OCI-LY3 (cell line): ENCODE data around the gene IL16.

Source experiments
- H2AFZ ChIP-seq: fragments of 200-600, 300-600 bp; shearing (Covaris generic); 2 replicates; pipeline ENCODE4 v1.6.0; 2014; ENCODE audit warnings: antibody characterized with exemption, low read depth, low read length
- H3K27ac ChIP-seq: fragments of 200-600, 300-600 bp; sonication (generic); 2 replicates; pipeline ENCODE4 v1.5.1; 2014; ENCODE audit warnings: mild to moderate bottlenecking, low read length, moderate library complexity, mixed read lengths
- H3K27me3 ChIP-seq: fragments of 200-600, 300-600 bp; sonication (generic); 2 replicates; pipeline ENCODE4 v1.6.1; 2014; ENCODE audit warnings: low read depth, low read length, mixed read lengths
- H3K36me3 ChIP-seq: fragments of 200-600, 300-600 bp; sonication (generic); replicated peaks from 2 replicates; pipeline ENCODE3; 2014; ENCODE audit warnings: low read depth, low read length, mixed read lengths
- H3K4me1 ChIP-seq: fragments of 300-600, 200-600 bp; sonication (generic); 2 replicates; pipeline ENCODE4 v1.6.1; 2014; ENCODE audit warnings: low read length, mixed read lengths
- H3K4me2 ChIP-seq: fragments of 200-600, 300-600 bp; sonication (generic); 2 replicates; pipeline ENCODE4 v1.6.1; 2014; ENCODE audit warnings: low read length, mixed read lengths
- H3K4me3 ChIP-seq: fragments of 300-600, 200-600 bp; sonication (generic); 2 replicates; pipeline ENCODE4 v1.5.1; 2014; ENCODE audit warnings: antibody characterized with exemption, mild to moderate bottlenecking, low read length, moderate library complexity
- H3K79me2 ChIP-seq: fragments of 300-600, 200-600 bp; shearing (Covaris generic); 2 replicates; pipeline ENCODE4 v1.6.1; 2014; ENCODE audit warnings: mild to moderate bottlenecking, low read length, mixed read lengths
- H3K9ac ChIP-seq: fragments of 300-600, 200-600 bp; shearing (Covaris generic); 2 replicates; pipeline ENCODE4 v1.6.0; 2014; ENCODE audit warnings: mild to moderate bottlenecking, low read length, moderate library complexity
- H3K9me3 ChIP-seq: fragments of 200-600, 300-600 bp; shearing (Covaris generic); 2 replicates; pipeline ENCODE4 v1.6.1; 2014; ENCODE audit warnings: low read length, mixed read lengths; ENCODE audit not compliant: insufficient read depth
- H4K20me1 ChIP-seq: fragments of 200-600, 300-600 bp; sonication (generic); 2 replicates; pipeline ENCODE4 v1.6.1; 2016; ENCODE audit warnings: low read length, mixed read lengths; ENCODE audit not compliant: insufficient read depth
- CTCF ChIP-seq: fragments of 200-600, 300-600 bp; sonication (generic); IDR thresholded peaks from 2 replicates; pipeline ENCODE4 v1.5.1; 2014; ENCODE audit warnings: antibody characterized with exemption, low read length, low read depth
- EZH2phosphoT487 ChIP-seq: fragments of 200-600 bp; shearing (Covaris generic); IDR thresholded peaks from 2 replicates; pipeline ENCODE4 v1.6.1; 2018; ENCODE audit warnings: antibody characterized with exemption, mixed run types, low read depth

The IL16 gene

GRCh38 chr15:81196576-81197254, at the start of gene IL16:
Gene IL16, plus strand, starts transcription at chr15:81196879. Its CDS starts 28,521 bp downstream, at chr15:81225400.
- H4K20me1 ChIP-seq, result no peaks in the 10 kb centered on the region
- H3K9ac ChIP-seq, result no peak within 1 kb of the TSS
- H3K27ac ChIP-seq, result no peak within 1 kb of the TSS

GRCh38 chr15:81151389-81151788, 45.3 kb upstream of the IL16 start:
- Histone ChIP-seq H2AFZ (peak overlapping the region; percentile 13), H4K20me1 (no peaks in the 10 kb centered on the region), H3K79me2 (no peaks in the 10 kb centered on the region), H3K4me1 (peaks cover 31% of the 10 kb centered on the region), H3K36me3 (no peaks in the 10 kb centered on the region), H3K9me3 (0 out of 2 replicates have a peak, but pooled peaks cover 3% of the 10 kb centered on the region), H3K27ac (no peak overlapping the region), H3K9ac (no peak overlapping the region; the same call in 1 of the 2 replicates), H3K27me3 (peaks cover 5% of the 10 kb centered on the region; the same call in 1 of the 2 replicates), H3K4me2 (peak overlapping the region; percentile 29), H3K4me3 (no peak overlapping the region)
- TF ChIP-seq CTCF, result peak; percentile 57
- TF ChIP-seq EZH2phosphoT487, result no peak

More at GRCh38 chr15:81196576-81197254, at the start of gene IL16:
- no peak within 1 kb of the TSS for H3K4me3 ChIP-seq
- H3K27me3 ChIP-seq, result peaks cover 12% of the 10 kb centered on the region
- H3K4me2 ChIP-seq, result no peak within 1 kb of the TSS
- no peaks in the 10 kb centered on the region for H3K79me2 ChIP-seq
- H2AFZ ChIP-seq, result no peak within 1 kb of the TSS
- H3K4me1 ChIP-seq, result peaks cover 4% of the 10 kb centered on the region
- no peak for TF ChIP-seq EZH2phosphoT487
- TF ChIP-seq CTCF, result no peak
- H3K36me3 ChIP-seq, result no peaks in the 10 kb centered on the region
- H3K9me3 ChIP-seq, result no peaks in the 10 kb centered on the region

GRCh38 chr15:81152339-81152738, 44.3 kb upstream of the IL16 start:
- H3K27me3 ChIP-seq, result peaks cover 5% of the 10 kb centered on the region; the same call in 1 of the 2 replicates
- no peak overlapping the region for H3K27ac ChIP-seq
- H4K20me1 ChIP-seq, result no peaks in the 10 kb centered on the region
- H2AFZ ChIP-seq, result no peak overlapping the region
- H3K4me1 ChIP-seq, result peaks cover 31% of the 10 kb centered on the region
- TF ChIP-seq CTCF (peak; percentile 92), EZH2phosphoT487 (no peak)
- no peaks in the 10 kb centered on the region for H3K36me3 ChIP-seq
- no peak overlapping the region for H3K4me3 ChIP-seq
- 0 out of 2 replicates have a peak, but pooled peaks cover 3% of the 10 kb centered on the region for H3K9me3 ChIP-seq
- no peak overlapping the region for H3K9ac ChIP-seq
- no peak overlapping the region for H3K4me2 ChIP-seq
- H3K79me2 ChIP-seq, result no peaks in the 10 kb centered on the region

- 0 out of 2 replicates have a peak, but pooled peaks cover 3% of the 10 kb centered on the region for H3K9me3 ChIP-seq
- H4K20me1 ChIP-seq, result no peaks in the 10 kb centered on the region
- H3K4me1 ChIP-seq, result peaks cover 31% of the 10 kb centered on the region
- H3K27ac ChIP-seq, result no peak overlapping the region
- TF ChIP-seq EZH2phosphoT487, result no peak
- no peak for TF ChIP-seq CTCF
- H3K4me2 ChIP-seq, result no peak overlapping the region
- H3K9ac ChIP-seq, result no peak overlapping the region
- H3K4me3 ChIP-seq, result no peak overlapping the region
- no peaks in the 10 kb centered on the region for H3K79me2 ChIP-seq
- peaks cover 5% of the 10 kb centered on the region; the same call in 1 of the 2 replicates for H3K27me3 ChIP-seq
- no peak overlapping the region for H2AFZ ChIP-seq
- no peaks in the 10 kb centered on the region for H3K36me3 ChIP-seq
Measured at GRCh38 chr15:81152799-81153198, 43.9 kb upstream of the IL16 start.
